Mammary epithelial cell (primary cell): Measurements from ENCODE around the gene ZNF780A.

Experiments used
- EZH2 ChIP-seq: IDR thresholded peaks from 2 replicates; pipeline ENCODE4 v1.6.1; 2012; ENCODE audit warnings: low read length, inconsistent platforms, borderline replicate concordance
- TF ChIP-seq, protein P1 (sequence below), 2 donors: IDR thresholded peaks in 1 of 2; conservative IDR thresholded peaks in 1 of 2; 2 replicates each; pipeline ENCODE4 v1.5.1; 2011 to 2012; ENCODE audit warnings: inconsistent platforms in 2 of 2, low read length in 2 of 2, mild to moderate bottlenecking in 2 of 2, control low read depth in 1 of 2, low read depth in 1 of 2; ENCODE audit not compliant: insufficient read depth in 1 of 2; ENCODE audit errors: extremely low read depth in 1 of 2

DNA sequence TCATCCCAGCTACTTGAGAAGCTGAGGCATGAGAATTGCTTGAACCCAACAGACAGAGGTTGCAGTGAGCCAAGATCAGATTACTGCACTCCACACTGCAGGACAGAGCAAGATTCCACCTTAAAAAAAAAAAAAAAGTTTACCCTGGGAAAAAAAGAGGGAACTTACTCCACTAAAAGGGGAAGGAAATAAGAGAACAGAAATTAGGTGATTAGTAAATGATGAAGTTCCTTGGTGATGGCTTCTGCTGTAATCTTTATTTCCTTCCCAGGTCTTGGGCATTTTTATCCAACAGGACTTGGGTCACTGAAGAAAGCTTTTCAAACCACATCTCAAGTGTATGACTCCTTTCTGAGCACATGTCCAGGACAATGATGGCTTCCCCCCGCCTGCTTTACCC lies 9.3 kb downstream of the ZNF780A start:
- TF ChIP-seq, protein P1, sequence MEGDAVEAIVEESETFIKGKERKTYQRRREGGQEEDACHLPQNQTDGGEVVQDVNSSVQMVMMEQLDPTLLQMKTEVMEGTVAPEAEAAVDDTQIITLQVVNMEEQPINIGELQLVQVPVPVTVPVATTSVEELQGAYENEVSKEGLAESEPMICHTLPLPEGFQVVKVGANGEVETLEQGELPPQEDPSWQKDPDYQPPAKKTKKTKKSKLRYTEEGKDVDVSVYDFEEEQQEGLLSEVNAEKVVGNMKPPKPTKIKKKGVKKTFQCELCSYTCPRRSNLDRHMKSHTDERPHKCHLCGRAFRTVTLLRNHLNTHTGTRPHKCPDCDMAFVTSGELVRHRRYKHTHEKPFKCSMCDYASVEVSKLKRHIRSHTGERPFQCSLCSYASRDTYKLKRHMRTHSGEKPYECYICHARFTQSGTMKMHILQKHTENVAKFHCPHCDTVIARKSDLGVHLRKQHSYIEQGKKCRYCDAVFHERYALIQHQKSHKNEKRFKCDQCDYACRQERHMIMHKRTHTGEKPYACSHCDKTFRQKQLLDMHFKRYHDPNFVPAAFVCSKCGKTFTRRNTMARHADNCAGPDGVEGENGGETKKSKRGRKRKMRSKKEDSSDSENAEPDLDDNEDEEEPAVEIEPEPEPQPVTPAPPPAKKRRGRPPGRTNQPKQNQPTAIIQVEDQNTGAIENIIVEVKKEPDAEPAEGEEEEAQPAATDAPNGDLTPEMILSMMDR (conservative IDR thresholded peaks at IDR 0.05 in 1 of 2, IDR thresholded peaks at IDR 0.05 in 1 of 2; ENCODE audit: extremely low read depth in 1 of 2, insufficient read depth in 1 of 2, low read depth in 1 of 2, low read length in 2 of 2), result no peak
- TF ChIP-seq EZH2, result no peak
